GM21529 (cell line): ENCODE data around the gene SERPINE1.
"Not testable (repeated sequence)": the region's sequence is repeated elsewhere in the genome, so short reads cannot be mapped to it uniquely, and the experiment has no call there.

Experiments
- ATAC-seq: cut with Tn5 transposase; IDR thresholded peaks from one replicate; pipeline ENCODE4 v1.9.1; 2021; ENCODE audit not compliant: unreplicated experiment

SERPINE1 gene

GRCh38 chr7:101126651-101127459, at the start of gene SERPINE1:
TSS of gene SERPINE1 (plus strand) at chr7:101127104. CDS start at chr7:101128394, 1,290 bp downstream.
- ATAC-seq = peak; percentile 44

GRCh38 chr7:101077303-101078086, 49.4 kb upstream of the SERPINE1 start:
- ATAC-seq = peak; percentile 71

- no peak for ATAC-seq
These were observed 45.5 kb upstream of the SERPINE1 start for GRCh38 chr7:101081432-101081831.

GRCh38 chr7:101084865-101085161, 42.1 kb upstream of the SERPINE1 start:
- no peak for ATAC-seq

- peak; percentile 89 for ATAC-seq
These were observed 41.5 kb upstream of the SERPINE1 start, which contains the start of gene TRIM56 for GRCh38 chr7:101085162-101085964. TSS of gene TRIM56 (plus strand) at chr7:101085481. CDS start at chr7:101087313, 1,832 bp downstream.

GRCh38 chr7:101087334-101088068, 39.4 kb upstream of the SERPINE1 start:
- ATAC-seq = no peak

- ATAC-seq = no peak
These were observed 38.9 kb upstream of the SERPINE1 start for GRCh38 chr7:101088069-101088425.

- no peak for ATAC-seq
These were observed 37.9 kb upstream of the SERPINE1 start for GRCh38 chr7:101088858-101089529.

GRCh38 chr7:101089876-101090275, 37.0 kb upstream of the SERPINE1 start:
- no peak for ATAC-seq

GRCh38 chr7:101092266-101092905, 34.5 kb upstream of the SERPINE1 start:
- ATAC-seq = not testable (repeated sequence)

- ATAC-seq = no peak
These were observed 33.0 kb upstream of the SERPINE1 start for GRCh38 chr7:101093906-101094305.

- ATAC-seq = no peak
These were observed 32.5 kb upstream of the SERPINE1 start for GRCh38 chr7:101094376-101094775.

- ATAC-seq = no peak
These were observed 32.0 kb upstream of the SERPINE1 start for GRCh38 chr7:101094791-101095375.

GRCh38 chr7:101096331-101096956, 30.5 kb upstream of the SERPINE1 start:
- no peak for ATAC-seq

- no peak for ATAC-seq
These were observed 30.0 kb upstream of the SERPINE1 start for GRCh38 chr7:101096957-101097347.

GRCh38 chr7:101097561-101097960, 29.3 kb upstream of the SERPINE1 start:
- ATAC-seq = no peak

GRCh38 chr7:101099969-101100781, 26.7 kb upstream of the SERPINE1 start:
- no peak for ATAC-seq
